ENCODE results near the gene TSPAN3.

DNA sequence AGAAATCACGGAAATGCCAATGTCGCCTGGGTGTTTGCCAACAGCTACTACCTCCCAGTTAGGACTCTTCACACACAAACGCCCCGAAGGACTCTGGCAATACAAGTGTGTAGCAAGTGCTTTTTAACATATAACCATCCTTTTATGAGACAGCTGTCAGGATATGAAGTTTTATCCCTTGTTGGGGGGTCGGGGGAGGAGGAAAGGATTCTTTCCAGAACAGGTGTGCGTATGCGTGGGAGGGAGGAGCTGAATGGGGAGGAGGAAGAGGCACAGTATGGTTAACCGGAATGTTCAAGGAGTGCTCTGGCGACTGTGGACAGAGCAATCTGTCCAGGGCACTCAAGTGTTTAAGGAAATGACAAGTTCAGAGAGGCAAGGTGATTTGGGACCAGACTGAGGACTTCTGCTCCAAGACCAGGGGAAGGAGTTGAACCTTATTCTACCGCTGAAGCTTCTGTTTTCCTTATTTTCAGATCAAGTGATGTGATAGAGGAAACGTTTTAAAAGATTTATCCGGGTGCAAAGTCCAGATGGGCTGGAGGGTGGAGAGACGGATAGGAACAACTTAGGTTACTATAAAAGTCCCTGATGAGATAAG lies 1.3 kb downstream of the TSPAN3 start:
- TF ChIP-seq ZFX (IDR thresholded peaks at IDR 0.05; ENCODE audit: borderline replicate concordance), result no peak
- TF ChIP-seq, protein P1, sequence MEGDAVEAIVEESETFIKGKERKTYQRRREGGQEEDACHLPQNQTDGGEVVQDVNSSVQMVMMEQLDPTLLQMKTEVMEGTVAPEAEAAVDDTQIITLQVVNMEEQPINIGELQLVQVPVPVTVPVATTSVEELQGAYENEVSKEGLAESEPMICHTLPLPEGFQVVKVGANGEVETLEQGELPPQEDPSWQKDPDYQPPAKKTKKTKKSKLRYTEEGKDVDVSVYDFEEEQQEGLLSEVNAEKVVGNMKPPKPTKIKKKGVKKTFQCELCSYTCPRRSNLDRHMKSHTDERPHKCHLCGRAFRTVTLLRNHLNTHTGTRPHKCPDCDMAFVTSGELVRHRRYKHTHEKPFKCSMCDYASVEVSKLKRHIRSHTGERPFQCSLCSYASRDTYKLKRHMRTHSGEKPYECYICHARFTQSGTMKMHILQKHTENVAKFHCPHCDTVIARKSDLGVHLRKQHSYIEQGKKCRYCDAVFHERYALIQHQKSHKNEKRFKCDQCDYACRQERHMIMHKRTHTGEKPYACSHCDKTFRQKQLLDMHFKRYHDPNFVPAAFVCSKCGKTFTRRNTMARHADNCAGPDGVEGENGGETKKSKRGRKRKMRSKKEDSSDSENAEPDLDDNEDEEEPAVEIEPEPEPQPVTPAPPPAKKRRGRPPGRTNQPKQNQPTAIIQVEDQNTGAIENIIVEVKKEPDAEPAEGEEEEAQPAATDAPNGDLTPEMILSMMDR (IDR thresholded peaks at IDR 0.05), result no peak
